Activated CD4-positive, alpha-beta T cell treated with anti-CD3 and anti-CD28 coated beads, Interleukin-2, amount 50 U/mL, for 4 hours (primary cell): Measurements from ENCODE around the gene DSTYK.
"Not testable (repeated sequence)": the region's sequence is repeated elsewhere in the genome, so short reads cannot be mapped to it uniquely, and the experiment has no call there.

Experiments
- DNase-seq, 2 experiments: peaks; one replicate each; pipeline ENCODE4 v3.0.0-alpha.2; 2020

DSTYK gene

DNA sequence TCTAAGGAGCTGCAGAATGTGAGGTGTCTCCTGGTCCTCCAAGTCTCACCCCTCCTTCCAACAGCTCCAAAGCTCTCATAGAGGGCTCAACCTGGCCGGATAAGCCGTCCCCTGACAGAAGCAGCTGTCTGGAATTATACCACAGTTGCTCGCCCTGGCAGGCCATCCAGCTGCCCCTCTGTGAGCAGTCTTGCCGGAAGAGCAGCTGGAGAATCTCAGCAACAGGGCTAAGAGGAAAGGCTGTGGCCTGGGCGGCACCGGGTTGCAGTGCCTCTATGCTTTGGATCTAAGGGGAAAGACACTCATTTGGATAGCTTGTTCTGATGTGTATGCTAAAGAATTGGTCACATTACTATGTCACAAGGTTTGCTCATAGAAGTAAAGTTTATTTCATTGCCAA, 28.6 kb upstream of the DSTYK start:
- DNase-seq, result no peak

DNA sequence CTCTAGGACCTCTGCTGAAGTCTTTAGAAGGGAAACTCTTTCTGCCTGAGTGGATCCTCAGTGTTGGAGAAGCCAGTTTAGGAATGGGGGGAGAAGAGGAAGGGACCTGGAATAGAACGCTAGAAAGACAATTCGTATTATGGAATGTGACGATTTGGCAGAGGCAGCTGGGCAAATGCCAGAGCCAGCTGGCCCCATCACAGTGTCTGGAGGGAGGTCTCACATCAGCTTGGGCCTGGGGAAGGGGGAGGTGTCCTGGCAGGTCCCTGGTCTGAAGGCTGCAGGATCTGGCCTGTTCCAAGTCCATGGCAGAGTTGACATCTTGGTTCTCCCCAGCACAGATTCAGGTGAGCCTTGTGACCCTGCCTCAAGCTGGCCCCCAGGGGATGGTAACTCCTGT, 27.6 kb upstream of the DSTYK start:
- no peak for DNase-seq

DNA sequence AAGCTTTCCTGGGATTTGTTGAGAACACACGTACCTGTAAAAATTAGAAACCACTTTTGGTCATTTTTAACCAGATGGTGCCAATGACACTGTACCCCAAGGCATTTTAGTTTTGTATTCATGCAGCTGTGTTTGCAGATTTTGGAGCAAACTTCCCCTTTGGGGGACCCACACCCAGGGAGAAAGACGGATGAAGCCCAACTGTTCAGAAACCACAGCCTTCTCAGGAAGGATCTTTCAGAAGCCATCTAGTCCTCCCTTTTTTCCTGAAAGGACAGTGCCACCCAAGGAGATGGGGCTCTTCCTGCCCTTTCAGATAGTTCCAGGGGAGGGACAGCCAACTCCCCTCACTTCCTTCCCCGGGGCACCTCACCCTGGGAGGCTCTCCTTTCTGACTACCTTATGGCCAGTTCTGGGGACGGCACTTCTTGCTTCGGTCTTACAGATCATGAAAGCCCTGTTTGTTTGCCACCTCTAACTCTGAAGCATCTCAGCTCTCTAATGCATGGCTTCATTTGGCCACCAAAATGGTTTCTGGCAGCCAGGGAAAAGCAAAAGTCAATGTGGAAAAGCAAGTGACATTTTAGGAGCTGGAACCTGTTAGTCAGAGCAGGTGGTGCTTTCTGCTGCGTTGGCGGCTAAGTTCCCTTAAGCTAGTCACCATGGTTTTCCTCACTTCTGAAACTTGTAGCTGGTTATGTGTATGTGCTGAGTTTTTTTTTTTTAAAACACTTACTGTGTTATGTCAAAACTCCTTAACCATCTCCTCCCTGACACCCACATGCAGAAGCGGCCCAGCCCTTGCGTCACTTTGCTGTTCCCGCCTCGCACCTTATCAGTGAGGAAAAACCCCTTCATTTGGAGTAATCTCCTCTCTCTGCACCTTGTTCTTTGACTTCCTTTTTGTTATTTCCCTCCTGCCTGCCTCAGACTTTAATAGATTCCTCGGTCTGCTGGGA, 26.3 kb upstream of the DSTYK start:
- DNase-seq, result peak; percentile 17 to 18

DNA sequence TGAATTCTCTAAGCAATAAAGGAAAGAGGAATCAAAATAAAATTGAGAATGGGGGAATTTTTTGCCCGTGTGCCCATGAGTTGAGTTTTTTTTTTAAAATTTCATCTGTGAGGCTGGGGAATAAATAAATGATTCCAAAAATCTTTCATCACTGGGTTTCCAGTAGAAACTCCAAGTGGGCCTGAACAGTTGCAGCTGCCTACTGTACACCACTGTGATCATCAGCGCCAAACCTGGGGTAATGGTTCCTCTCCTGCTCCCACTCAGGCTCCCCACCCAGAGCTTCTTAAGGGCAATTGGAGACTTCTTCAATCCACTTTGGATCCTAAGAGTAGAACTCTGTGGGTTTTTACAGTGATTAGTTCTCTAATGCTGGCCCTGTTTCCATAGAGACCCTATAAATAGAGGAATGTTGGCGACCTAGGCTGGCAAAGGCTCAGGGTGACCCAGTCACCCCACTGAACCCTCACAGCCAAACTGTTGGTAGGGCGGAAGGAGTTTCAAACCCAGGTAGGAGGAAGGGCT, 25.5 kb upstream of the DSTYK start:
- DNase-seq, result no peak

DNA sequence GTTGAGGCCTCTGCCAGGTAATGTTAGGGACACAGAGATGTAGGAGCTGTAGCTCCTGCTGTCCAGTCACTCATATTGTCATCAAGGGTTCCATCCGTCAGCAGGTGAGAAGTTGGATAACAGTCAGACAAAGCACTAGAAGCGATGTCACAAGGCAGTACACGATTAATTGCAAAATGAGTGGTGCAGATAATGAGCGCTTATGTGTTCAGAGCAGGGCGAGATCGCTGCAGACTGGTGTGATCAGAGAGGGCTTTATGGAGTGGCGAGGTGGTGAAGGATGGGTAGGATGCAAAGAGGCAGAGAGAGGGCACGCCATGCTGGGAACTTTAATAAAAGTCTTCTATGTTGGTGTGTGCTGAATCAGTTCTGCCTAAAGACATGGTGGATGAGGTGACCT, 25.0 kb upstream of the DSTYK start:
- DNase-seq, result no peak

DNA sequence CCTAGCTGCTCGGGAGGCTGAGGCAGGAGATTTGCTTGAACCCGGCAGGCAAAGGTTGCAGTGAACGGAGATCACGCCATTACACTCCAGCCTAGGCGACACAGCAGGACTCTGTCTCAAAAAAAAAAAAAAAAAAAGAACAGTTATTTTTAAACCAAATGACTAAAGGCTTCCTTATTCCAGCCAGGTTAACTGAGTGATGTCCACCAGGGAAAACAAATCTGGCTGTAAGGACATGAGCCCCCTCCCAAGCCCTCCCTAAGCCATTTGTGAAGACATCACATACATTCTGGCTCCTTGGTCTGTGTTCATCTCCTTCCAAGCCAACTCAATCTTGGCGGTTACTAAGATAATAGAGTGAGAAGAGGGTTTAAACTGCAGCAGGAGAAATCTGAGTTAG, 24.4 kb upstream of the DSTYK start:
- DNase-seq, result no peak

DNA sequence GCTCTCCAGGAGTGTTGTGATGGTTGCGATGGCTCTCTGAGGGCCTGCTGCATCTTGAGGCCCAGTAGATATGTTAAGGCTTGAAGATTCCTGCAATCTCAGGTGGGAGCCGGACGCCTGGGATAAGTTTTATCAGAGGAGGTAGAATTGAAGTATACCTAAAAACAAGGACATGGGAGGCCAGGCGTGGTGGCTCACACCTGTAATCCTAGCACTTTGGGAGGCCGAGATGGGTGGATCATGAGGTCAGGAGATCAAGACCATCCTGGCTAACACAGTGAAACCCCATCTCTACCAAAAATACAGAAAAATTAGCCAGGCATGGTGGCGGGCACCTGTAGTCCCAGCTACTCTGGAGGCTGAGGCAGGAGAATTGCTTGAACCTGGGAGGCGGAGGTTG, 22.5 kb upstream of the DSTYK start:
- not testable (repeated sequence) for DNase-seq

DNA sequence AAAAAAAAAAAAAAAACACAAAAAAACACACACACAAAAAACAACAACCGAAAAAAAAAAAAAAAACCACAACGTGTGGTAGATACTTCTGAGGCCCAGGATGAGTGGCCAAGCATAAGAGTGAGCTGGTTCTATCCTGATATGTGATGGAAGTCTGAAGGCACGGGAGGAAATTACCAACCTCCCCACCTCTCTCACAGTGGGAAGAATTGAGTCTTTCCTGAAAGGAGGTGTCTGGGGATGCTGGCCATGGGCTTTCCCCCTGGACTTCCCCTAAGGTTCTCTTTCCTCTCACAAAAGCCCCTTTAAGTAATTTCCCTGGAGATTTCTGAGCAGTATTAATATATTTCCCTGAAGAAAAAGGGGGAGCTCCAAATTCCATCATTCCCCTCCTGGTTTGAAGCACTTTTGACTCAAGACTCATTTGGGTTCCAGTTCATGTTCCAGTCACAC, 21.5 kb upstream of the DSTYK start:
- no peak for DNase-seq

DNA sequence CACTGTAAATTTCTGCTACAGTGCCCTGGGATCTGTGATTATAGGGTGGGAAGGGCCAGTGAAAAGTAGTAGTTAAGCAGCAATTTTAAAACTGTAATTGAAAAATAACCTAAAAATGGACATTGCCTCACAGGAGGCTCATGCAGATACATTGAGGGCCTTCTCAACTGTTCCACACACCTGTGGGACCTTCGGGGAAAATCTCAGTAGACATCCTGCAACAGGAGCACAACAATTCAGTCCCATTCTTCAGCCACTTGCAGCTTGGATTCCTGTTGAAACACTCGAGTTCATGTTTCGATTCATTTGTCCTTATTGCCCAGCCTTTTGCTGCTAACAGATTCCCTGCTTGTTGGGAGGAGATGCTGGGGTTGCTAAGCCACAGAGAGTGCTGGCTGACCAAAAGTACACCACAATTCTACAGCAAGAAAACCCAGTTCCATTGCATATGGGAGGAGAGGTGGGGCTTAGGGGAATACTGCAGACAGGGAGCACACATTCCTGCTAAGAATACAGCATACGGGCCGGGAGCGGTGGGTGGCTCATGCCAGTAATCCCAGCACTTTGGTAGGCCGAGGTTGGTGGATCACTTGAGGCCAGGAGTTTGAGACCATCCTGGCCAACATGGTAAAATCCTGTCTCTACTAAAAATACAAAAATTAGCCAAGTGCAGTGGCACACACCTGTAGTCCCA, 20.8 kb upstream of the DSTYK start:
- DNase-seq, result no peak

DNA sequence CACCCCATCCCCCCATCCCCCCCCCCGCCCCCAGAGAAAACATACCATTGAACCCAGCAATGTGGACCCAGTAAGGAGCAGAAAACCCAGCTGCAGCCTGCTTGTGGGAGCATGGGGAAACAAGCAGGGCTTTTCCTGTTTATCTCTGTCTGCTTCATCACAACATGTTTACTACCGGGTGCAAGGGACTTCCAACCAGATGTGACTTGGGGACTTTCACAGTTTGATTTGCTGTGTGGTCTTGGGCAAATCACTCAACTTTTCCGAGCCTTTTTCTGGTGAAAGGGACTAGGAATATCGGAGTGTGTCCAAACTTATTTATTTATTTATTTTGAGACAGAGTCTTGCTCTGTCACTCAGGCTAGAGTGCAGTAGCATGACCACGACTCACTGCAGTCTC, 19.5 kb upstream of the DSTYK start:
- no peak for DNase-seq

DNA sequence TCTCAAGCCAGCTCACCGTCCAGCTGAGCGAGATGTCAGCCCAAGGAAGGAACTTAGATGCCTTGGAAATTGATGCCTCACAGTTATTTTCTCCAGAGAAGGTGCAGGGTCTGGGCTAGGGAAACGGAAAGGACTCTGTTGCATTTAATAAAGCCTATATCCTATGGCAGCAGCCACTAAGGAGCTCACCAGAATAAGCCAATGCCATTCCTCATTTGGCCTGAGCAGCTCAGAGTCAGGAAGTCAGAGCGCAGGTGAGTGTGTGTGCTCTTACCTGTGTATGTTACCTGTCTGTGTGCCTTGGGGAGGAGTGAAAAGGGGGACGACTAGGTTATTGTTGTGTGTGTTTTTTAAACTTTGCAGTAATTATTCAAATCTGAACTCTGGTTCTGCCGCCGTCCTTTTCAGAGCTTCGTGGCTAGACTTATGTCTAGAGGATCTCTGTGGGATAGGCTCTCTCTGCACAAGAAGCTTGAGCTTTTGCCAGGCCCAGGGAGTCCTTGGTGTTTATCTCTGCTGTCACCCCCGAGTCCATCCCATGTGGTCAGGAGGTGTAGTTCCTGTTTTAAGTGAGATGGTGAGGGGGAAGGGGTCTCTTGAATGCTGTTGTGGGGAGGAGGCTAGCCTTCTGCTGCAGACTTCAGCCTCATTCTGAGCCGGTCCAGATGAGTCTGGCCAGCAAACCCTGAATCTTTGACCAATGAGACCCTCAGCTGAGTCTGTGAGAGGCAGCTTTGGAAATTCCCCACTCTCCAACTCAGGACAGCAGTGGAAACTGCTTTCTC, 18.6 kb upstream of the DSTYK start:
- no peak for DNase-seq

DNA sequence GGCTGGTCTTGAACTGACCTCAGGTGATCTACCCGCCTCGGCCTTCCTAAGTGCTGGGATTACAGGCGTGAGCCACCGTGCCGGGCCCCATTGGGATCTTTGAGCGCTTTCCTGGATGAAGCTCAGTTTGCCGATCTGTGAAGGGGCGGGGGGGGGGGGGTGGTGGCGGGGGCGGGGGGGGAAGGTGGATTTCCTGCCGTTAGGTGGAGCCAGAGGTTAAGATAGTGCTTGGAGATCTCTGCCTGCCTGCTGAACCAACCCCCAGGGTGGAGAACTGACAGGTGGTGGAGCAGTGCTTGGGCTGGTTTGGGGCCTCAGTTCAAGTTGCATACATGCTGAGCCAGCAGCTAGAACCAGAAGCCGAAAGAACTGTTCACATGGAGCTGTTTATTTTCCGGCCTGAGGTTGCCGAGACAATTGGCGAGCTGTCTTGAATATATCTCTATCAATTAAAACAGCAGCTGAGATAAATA, 17.9 kb upstream of the DSTYK start:
- DNase-seq, result peak; percentile 55 to 56

DNA sequence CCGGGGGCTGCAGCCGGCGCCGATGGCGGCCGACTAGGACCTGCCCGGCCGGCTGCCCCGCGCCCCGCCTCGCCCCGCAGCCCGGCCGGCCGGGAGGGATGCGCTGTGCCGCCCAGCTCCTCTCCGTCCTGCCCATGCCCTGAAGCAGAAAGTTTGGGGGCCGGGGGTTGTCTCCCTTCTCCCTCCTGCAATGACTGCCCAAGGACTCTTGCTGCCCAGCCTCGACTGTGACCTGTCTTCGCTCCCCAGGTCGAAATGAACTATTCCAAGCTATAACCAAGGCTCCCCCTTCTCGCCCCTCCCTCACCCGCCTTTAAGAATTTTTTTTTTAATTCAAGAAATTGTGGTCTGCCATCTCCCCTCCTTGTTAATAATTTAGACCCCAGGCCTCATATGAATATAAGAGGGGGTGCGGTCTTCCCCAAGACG, 16.6 kb upstream of the DSTYK start:
- DNase-seq, result no peak

DNA sequence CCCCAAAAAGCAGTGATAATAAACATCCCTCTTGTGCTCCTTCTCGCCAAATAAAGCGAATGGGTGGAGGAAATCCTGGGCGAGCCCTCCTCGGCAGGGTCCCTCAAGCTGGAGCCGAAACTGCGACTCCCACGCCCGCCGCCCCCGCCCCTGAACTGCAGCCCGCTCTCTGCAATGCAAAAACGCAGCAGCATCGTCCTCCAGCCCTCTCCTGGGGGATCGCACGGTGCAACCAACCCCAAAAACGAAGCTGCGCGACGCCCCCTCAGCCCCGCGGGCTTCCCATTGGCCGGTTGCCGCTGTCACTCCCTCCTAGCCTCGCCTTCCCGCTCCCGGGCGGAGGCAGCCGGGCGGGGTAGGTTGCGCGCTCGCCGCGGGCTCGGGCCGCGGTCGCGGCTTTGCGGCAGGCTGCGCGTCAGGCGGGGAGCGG, 16.1 kb upstream of the DSTYK start, which contains the start of gene TMCC2:
Gene TMCC2 (plus strand): TSS at position 363 of the 430 bp plus-strand sequence. CDS start 619 bp downstream, outside the sequence.
- DNase-seq, result peak; percentile 63 to 68

DNA sequence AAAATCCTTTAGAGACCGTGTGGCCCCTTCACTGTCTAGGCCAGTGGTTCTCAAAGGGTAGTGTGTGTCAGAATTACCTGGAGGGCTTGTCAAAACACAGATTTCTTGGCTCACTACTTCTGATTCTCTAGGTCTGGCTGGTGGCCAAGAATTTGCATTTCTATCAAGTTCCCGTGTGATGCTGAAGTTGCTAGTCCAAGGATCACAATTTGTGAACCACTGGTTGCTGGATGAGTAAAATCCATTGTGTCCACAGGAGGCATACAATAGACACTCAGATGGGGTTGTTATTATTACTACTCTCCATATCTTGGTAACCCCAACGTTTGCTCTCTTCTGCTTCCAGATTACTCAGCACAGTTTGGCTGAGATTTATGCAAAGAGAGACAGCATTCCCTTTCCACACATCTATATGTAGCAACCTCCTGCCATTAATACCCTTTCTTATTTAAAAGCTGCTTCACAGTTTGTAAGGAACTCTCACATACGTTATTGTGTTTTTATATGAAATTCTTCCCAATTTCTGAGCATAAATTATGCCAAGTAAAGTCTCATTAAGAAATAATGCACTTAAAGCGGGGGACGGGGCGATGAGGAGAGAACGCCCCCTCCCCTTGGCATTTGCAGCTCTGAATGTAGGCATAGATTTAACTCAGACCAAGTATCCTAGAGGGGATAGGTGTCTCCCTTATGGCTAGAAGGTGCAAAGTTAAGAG, 15.5 kb upstream of the DSTYK start:
- no peak for DNase-seq

DNA sequence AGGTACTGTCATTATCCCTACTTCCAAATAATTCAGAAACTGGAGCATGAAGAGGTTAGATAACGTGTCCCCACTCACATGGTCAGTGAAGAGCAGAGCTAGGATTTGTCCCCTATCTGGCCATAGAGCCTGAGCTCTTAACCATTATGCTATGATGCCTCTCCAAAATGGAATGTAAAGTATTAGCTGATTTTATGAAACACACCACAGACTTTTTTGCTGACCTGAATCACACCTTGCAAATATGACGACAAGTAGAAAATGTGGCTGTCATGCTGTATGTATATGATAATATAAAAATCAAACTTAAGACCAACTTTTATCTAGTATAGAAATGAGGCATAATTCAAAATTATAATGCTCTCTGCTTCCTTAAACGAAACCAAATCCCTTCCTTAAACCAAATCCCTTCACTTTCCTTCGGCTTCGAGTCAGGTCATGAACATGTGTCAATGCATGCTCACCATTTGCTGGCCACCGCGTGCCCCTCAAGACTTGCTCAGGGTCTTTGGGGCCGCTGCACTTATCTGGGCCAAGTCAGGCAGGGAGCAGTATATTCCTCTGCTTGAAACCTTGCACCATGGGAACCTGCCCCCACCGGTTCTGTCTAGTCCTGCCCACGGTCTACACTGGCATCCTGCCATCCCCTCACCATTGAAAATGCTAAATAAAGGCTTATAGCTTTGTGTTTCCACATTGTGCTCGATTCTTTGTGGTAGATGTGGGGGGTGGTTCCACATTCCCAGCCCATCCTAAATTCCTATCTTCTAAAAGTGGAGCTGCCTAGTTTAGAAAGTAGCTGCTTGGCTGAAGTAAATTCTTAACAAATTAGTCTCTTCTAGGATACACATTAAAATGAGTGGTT, 14.6 kb upstream of the DSTYK start:
- DNase-seq, result no peak

DNA sequence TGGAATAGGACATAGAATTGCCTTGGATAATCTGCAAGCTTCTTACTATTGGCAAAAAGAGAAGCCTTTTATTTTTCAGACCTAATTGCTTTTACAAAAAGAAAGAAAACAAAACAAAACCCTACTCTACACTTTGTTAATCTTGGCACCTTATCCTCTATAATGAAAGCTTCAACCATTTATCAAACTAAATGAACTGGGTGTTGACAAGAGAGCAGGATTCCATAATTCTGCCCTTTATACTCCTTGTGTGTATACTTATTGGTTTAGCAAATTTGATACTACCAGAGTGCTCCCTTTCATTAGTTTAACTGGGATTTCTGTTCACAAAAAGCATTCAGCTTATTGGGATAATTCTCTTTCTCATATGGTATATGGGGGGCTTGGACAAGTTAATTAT, 13.2 kb upstream of the DSTYK start:
- DNase-seq, result no peak

DNA sequence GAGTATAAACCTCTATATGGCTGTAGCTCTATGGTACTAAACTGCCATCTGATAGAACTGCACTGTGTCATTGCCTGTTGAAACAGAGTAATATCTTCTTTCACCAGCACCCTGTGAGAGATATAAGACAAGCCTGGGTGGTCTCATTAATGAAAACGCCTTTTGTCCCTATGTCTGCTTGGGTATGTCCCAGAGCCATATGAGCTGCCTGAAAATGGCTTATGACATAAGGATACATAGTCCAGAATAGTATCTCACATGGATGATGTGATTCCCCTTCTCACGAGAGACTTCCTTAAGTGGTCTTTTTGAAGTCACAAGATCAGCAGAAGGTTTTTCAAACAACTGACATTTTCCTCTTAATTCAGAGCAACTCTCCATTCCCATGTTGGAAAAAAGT, 8.9 kb upstream of the DSTYK start:
- DNase-seq, result no peak

DNA sequence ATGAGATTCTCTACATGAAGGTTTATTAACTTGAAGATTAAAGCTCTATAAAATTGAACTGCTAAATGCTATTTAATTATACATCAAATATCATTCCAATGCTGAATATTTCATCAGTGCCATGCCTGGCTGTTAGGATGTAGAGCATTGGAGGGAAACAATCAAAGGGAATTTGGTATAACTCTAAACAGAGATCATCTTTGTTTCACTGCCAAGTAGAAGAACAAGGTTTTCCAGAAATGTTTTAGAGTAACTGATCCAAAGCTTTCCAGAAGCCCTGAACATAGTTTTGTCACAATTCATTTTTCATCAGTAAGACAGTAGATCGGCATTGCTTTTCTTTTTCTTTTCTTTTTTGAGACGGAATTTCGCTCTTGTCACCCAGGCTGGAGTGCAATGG, 5.9 kb upstream of the DSTYK start:
- no peak for DNase-seq

DNA sequence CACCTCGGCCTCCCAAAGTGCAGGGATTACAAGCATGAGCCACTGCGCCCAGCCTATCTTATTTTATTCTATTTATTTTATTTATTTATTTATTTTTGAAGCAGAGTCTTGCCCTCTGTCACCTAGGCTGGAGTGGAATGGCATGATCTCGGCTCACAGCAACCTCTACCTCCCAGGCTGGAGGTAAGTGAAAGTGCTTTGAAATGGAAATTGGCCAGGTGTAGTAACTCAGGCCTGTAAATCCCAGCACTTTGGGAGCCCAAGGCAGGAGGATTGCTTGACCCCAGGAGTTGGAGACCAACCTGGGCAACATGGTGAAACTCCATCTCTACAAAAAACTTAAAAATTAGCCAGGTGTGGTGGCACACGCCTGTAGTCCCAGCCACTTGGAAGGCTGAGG, 5.1 kb upstream of the DSTYK start:
- DNase-seq, result no peak

DNA sequence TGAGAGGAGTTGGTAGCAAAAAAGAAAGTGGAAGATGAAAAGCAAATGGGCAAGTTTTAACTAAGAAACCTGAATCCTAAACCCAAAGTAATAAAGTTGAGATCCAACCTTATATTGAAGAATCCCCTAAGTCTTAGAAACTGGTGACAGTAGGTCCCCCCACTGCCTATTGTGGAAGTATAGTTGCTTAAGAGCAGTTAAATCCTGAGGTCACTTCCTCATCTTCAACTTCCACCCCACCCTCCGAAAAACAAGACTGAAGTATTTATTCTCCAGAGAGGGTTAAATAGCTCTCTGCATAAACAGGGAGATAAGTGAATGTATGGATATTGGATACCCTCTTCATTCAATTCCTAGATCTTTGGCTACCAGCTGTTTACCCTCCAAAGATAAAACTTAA, 3.3 kb upstream of the DSTYK start:
- DNase-seq, result no peak
